B cell (primary cell): ENCODE measurements around the gene UNC5C. TPM values are rescaled to one million over a fixed set of nuclear protein-coding genes. Genes with fewer than 3 reads are reported as not detected.

Experiments used
- ATAC-seq: fragments of 200-7000 bp; cut with Tn5 transposase; one replicate; pipeline ENCODE4 v1.10.0; 2021; ENCODE audit warnings: low read depth, mild to moderate bottlenecking, moderate number of reproducible peaks, moderate library complexity
- CTCF ChIA-PET: fragments of 350-600 bp; sonication (Branson Sonifier 250); formaldehyde crosslinking; loops from one replicate; lab custom pipeline; 2021; ENCODE audit warnings: antibody characterized with exemption, inconsistent platforms; lab: Charles Lee
- POLR2A ChIA-PET: fragments of 350-600 bp; sonication (Branson Sonifier 250); formaldehyde crosslinking; loops from one replicate; lab custom pipeline; 2021; ENCODE audit warnings: antibody characterized with exemption; lab: Charles Lee
- DNase-seq: peaks from one replicate; pipeline ENCODE4 v3.0.0; 2013
- H2AFZ ChIP-seq: 2 replicates; pipeline ENCODE4 v1.6.1; 2012; ENCODE audit warnings: mild to moderate bottlenecking, low read depth, low read length; ENCODE audit not compliant: insufficient read depth, poor library complexity, severe bottlenecking
- H3K27ac ChIP-seq, 2 donors: 1 replicate in 1 of 2; 2 replicates in 1 of 2; pipeline ENCODE4 v1.5.1; 2012 to 2013; ENCODE audit warnings: low read length in 2 of 2, mild to moderate bottlenecking in 2 of 2, moderate library complexity in 1 of 2
- H3K27me3 ChIP-seq, 4 experiments: fragments of 200-600 bp in 1 of 4; sonication (generic) in 1 of 4; replicated peaks in 1 of 4; 1 replicate in 2 of 4; 2 replicates in 2 of 4; pipeline versions ENCODE4 v1.6.1 to v1.7.0; 2013 to 2016; ENCODE audit warnings: low read length in 3 of 4, mild to moderate bottlenecking in 2 of 4, mixed read lengths in 1 of 4, moderate library complexity in 1 of 4; ENCODE audit not compliant: insufficient read depth in 4 of 4, control insufficient read depth in 3 of 4; ENCODE audit errors: control extremely low read depth in 1 of 4
- H3K36me3 ChIP-seq, 2 experiments: replicated peaks in 1 of 2; 1 replicate in 1 of 2; 2 replicates in 1 of 2; pipeline versions ENCODE4 v1.6.1 to v1.7.1; 2013; ENCODE audit warnings: low read length in 1 of 2; ENCODE audit not compliant: insufficient read depth in 2 of 2, control insufficient read depth in 1 of 2; ENCODE audit errors: control extremely low read depth in 1 of 2, extremely low read depth in 1 of 2
- H3K4me1 ChIP-seq, 2 donors: fragments of 200-600 bp in 1 of 2; sonication (generic) in 1 of 2; 1 replicate in 1 of 2; 2 replicates in 1 of 2; pipeline versions ENCODE4 v1.5.1 to v1.6.1; 2013 to 2017; ENCODE audit warnings: low read length in 2 of 2; ENCODE audit not compliant: control insufficient read depth in 2 of 2, insufficient read depth in 2 of 2
- H3K4me2 ChIP-seq: replicated peaks from 2 replicates; pipeline ENCODE3; 2012; ENCODE audit warnings: mild to moderate bottlenecking, low read depth, low read length; ENCODE audit not compliant: poor library complexity, severe bottlenecking
- H3K4me3 ChIP-seq, 5 experiments: fragments of 200-600 bp in 1 of 5; sonication (generic) in 1 of 5; 1 replicate in 3 of 5; 2 replicates in 2 of 5; pipeline versions ENCODE4 v1.5.1 to v1.7.0; 2011 to 2016; ENCODE audit warnings: low read length in 4 of 5, mild to moderate bottlenecking in 4 of 5, low read depth in 2 of 5, control low read depth in 1 of 5, moderate library complexity in 1 of 5; ENCODE audit not compliant: insufficient read depth in 1 of 5; ENCODE audit errors: control extremely low read depth in 1 of 5, extremely low read depth in 1 of 5
- H3K79me2 ChIP-seq: fragments of 200-600 bp; sonication (generic); one replicate; pipeline ENCODE4 v1.6.0; 2016; ENCODE audit warnings: low read length; ENCODE audit not compliant: control insufficient read depth, insufficient read depth
- H3K9ac ChIP-seq: fragments of 200-600 bp; sonication (generic); 2 replicates; pipeline ENCODE4 v1.6.1; 2017; ENCODE audit warnings: mild to moderate bottlenecking, low read length, moderate library complexity
- H3K9me3 ChIP-seq, 3 donors: one replicate each; pipeline versions ENCODE4 v1.6.1 to v1.7.1; 2013; ENCODE audit warnings: low read length in 2 of 3; ENCODE audit not compliant: control insufficient read depth in 2 of 3, insufficient read depth in 1 of 3; ENCODE audit errors: control extremely low read depth in 1 of 3
- H4K20me1 ChIP-seq: 2 replicates; pipeline ENCODE4 v1.6.0; 2012; ENCODE audit warnings: mild to moderate bottlenecking, low read length; ENCODE audit not compliant: insufficient read depth, control insufficient read depth, poor library complexity, severe bottlenecking
- H3K27ac Mint-ChIP-seq: one replicate; pipeline ENCODE4 v1.8.0; 2021; ENCODE audit warnings: mixed read lengths
- H3K27me3 Mint-ChIP-seq: one replicate; pipeline ENCODE4 v1.8.0; 2021; ENCODE audit warnings: mixed read lengths
- H3K4me1 Mint-ChIP-seq: one replicate; pipeline ENCODE4 v1.8.0; 2021; ENCODE audit warnings: mixed read lengths
- H3K4me3 Mint-ChIP-seq: one replicate; pipeline ENCODE4 v1.8.0; 2021; ENCODE audit warnings: mixed read lengths
- H3K9me3 Mint-ChIP-seq: one replicate; pipeline ENCODE4 v1.8.0; 2022; ENCODE audit warnings: mixed read lengths; ENCODE audit not compliant: insufficient read depth
- CTCF ChIP-seq: fragments of 200-600 bp; IDR thresholded peaks from one replicate; pipeline ENCODE4 v1.8.0; 2022; ENCODE audit warnings: antibody characterized with exemption, mild to moderate bottlenecking
- EZH2 ChIP-seq: IDR thresholded peaks from 2 replicates; pipeline ENCODE4 v1.6.1; 2012; ENCODE audit warnings: borderline replicate concordance, low read depth, mild to moderate bottlenecking, moderate library complexity, low read length; ENCODE audit not compliant: insufficient read depth, poor library complexity, severe bottlenecking
- WGBS: methylation state at CpG from one replicate; pipeline ENCODE4 v1.1.5; 2013; ENCODE audit warnings: missing lambda C conversion rate; ENCODE audit not compliant: insufficient coverage; 5-methylcytosine and 5-hydroxymethylcytosine counted together
- intact Hi-C: fragments of 100-400 bp; cut with micrococcal nuclease; formaldehyde crosslinking; loops from one replicate; pipeline ENCODE4 v1.10.0; 2022
- polyA plus RNA-seq: library from polyadenylated mRNA; depleted of rRNA; stranded (reverse); fragments of >200 nt; gene quantifications from 2 replicates; pipeline ENCODE4 v1.2.3, GENCODE V29; 2012
- total RNA-seq, 2 donors: library from RNA; stranded (reverse); fragments of 120-200 nt in 1 of 2; gene quantifications; 1 replicate in 1 of 2; 2 replicates in 1 of 2; pipeline versions ENCODE4 v1.2.3 to v1.2.4, GENCODE V29; 2013 to 2022

UNC5C gene
- total and polyA plus RNA-seq, 2 donors (not counting 1 experiment from before 2014, with no cell fraction given): not detected

DNA sequence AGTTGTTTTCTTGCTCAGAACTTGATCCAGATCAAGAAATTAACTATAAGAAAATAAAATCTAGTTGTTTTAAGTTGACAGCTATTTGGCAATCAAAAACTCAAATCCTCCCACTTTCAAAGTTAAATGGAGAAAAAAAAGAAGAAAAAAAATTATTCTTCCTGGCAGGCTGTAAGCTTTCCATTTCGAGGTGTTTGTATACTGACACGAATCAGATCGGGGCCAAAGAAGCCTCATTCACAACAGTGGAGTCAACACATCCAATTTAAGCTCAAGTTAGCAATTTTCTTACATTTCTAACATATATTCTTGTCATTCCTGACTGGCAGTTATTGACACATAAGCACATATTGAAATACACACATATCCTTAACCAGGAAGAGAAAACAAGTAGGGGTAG is 119.4 kb downstream of the UNC5C start:
- Histone ChIP-seq H2AFZ (no peak overlapping the region), H3K27ac (no peak overlapping the region), H4K20me1 (no peaks in the 10 kb centered on the region), H3K4me2 (no peak overlapping the region), H3K79me2 (no peaks in the 10 kb centered on the region), H3K9ac (no peak overlapping the region), H3K27me3 (no peaks in the 10 kb centered on the region), H3K4me1 (no peaks in the 10 kb centered on the region), H3K4me3 (no peak overlapping the region), H3K36me3 (no peaks in the 10 kb centered on the region), H3K9me3 (no peaks in the 10 kb centered on the region)
- intact Hi-C loops: no loop called here
- H3K9me3 Mint-ChIP-seq: peaks cover 4% of the 10 kb centered on the region
- ATAC-seq: no peak
- 80% methylated on average over 2 of the region's 3 CpGs for WGBS
- no peaks in the 10 kb centered on the region for H3K27me3 Mint-ChIP-seq
- TF ChIP-seq EZH2 (no peak), CTCF (no peak)
- H3K4me1 Mint-ChIP-seq: no peaks in the 10 kb centered on the region
- ChIA-PET POLR2A (no interaction called here), CTCF (no interaction called here)
- H3K4me3 Mint-ChIP-seq: no peak overlapping the region
- no peak overlapping the region for H3K27ac Mint-ChIP-seq
- no peak for DNase-seq

GRCh38 chr4:95428291-95429070 is 120.3 kb downstream of the UNC5C start:
- ATAC-seq: no peak
- DNase-seq: no peak
- Histone ChIP-seq H3K4me3 (no peak overlapping the region), H3K27me3 (no peaks in the 10 kb centered on the region), H3K36me3 (no peaks in the 10 kb centered on the region), H3K9ac (no peak overlapping the region), H3K9me3 (no peaks in the 10 kb centered on the region), H4K20me1 (no peaks in the 10 kb centered on the region), H3K79me2 (no peaks in the 10 kb centered on the region), H3K4me1 (no peaks in the 10 kb centered on the region), H3K27ac (no peak overlapping the region), H3K4me2 (no peak overlapping the region), H2AFZ (no peak overlapping the region)
- TF ChIP-seq EZH2 (no peak), CTCF (no peak)
- Mint-ChIP-seq H3K27me3 (no peaks in the 10 kb centered on the region), H3K4me1 (no peaks in the 10 kb centered on the region), H3K27ac (no peak overlapping the region), H3K9me3 (peaks cover 4% of the 10 kb centered on the region), H3K4me3 (no peak overlapping the region)
- WGBS: 67% methylated on average over 1 of the region's 2 CpGs
- POLR2A ChIA-PET: no interaction called here
- intact Hi-C loops: no loop called here
- CTCF ChIA-PET: no interaction called here
